ENCODE data around the gene SHROOM2.

DNA sequence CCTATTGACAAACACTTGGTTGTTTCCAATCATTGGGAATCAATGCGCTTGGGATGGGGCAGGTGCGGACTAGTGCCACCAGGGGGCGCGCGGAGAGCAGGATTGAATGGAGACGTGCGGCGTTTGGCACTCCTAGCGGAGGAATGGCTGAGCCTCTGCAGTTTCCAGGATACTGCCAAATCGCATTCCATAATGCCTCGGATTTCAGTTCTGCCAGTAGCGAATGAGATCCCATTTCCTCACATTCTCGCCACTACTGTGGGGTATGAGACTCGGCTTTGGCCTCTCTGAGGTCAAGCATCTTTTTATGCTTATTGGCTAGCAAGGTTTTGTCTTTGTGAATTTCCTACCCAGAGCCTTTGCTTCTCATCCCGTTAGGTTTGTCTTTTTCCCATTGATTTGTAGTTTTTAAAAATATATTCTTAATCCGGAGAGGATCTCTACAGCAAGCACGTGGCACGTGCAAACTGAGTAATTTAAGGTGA, 209.7 kb downstream of the SHROOM2 start:
- no peak for TF ChIP-seq POLR2A (IDR thresholded peaks at IDR 0.05)
- peak; percentile 91 to 99 (median 95) for TF ChIP-seq CTCF (IDR thresholded peaks at IDR 0.05)

Data from gastroesophageal sphincter (tissue), 3 donors.